WERI-Rb-1 (cell line): Measurements from ENCODE around the gene ECHS1.

Experiments
- DNase-seq: peaks from one replicate; pipeline ENCODE4 v3.0.0-alpha.2; 2020
- H3K27ac ChIP-seq: fragments of 250-450 bp; sonication (Bioruptor Pico); 2 replicates; pipeline ENCODE4 v1.5.1; 2020; ENCODE audit warnings: mild to moderate bottlenecking, moderate library complexity
- H3K27me3 ChIP-seq: fragments of 250-450 bp; sonication (Bioruptor Pico); 2 replicates; pipeline ENCODE4 v1.5.1; 2021; ENCODE audit warnings: mild to moderate bottlenecking, low read depth, moderate library complexity; ENCODE audit not compliant: insufficient read depth, severe bottlenecking
- H3K36me3 ChIP-seq: fragments of 250-450 bp; sonication (Bioruptor Pico); 2 replicates; pipeline ENCODE4 v1.5.1; 2020; ENCODE audit warnings: mild to moderate bottlenecking, moderate library complexity
- H3K4me3 ChIP-seq: 2 replicates; pipeline ENCODE4 v1.5.1; 2011; ENCODE audit warnings: low read depth, mild to moderate bottlenecking, control low read depth, low read length
- H3K9me3 ChIP-seq: fragments of 250-450 bp; sonication (Bioruptor Pico); 2 replicates; pipeline ENCODE4 v1.5.1; 2021; ENCODE audit warnings: mild to moderate bottlenecking, moderate library complexity; ENCODE audit not compliant: severe bottlenecking
- CTCF ChIP-seq: IDR thresholded peaks from 2 replicates; pipeline ENCODE4 v1.5.1; 2011; ENCODE audit warnings: low read depth, mild to moderate bottlenecking, control low read depth, inconsistent platforms, low read length

The ECHS1 gene

GRCh38 chr10:133373174-133374090, at the start of gene ECHS1:
Gene ECHS1 (minus strand): TSS chr10:133373354. CDS start chr10:133373333, 21 bp downstream.
- peak; percentile 95 for DNase-seq
- Histone ChIP-seq H3K27ac (peak within 1 kb of the TSS; percentile 80), H3K27me3 (no peaks in the 10 kb centered on the region), H3K36me3 (peaks cover 21% of the 10 kb centered on the region), H3K4me3 (peak within 1 kb of the TSS; percentile 57), H3K9me3 (no peaks in the 10 kb centered on the region)
- no peak for TF ChIP-seq CTCF

- Histone ChIP-seq H3K9me3 (no peaks in the 10 kb centered on the region), H3K27me3 (no peaks in the 10 kb centered on the region), H3K36me3 (peaks cover 4% of the 10 kb centered on the region), H3K4me3 (no peak overlapping the region), H3K27ac (no peak overlapping the region)
- no peak for DNase-seq
- no peak for TF ChIP-seq CTCF
Measured at GRCh38 chr10:133422223-133422806, 49.2 kb upstream of the ECHS1 start.

GRCh38 chr10:133421336-133422222, 48.4 kb upstream of the ECHS1 start:
- peaks cover 4% of the 10 kb centered on the region for H3K36me3 ChIP-seq
- TF ChIP-seq CTCF: no peak
- H3K4me3 ChIP-seq: no peak overlapping the region
- no peak for DNase-seq
- H3K27ac ChIP-seq: no peak overlapping the region
- H3K27me3 ChIP-seq: no peaks in the 10 kb centered on the region
- H3K9me3 ChIP-seq: no peaks in the 10 kb centered on the region

- Histone ChIP-seq H3K27me3 (no peaks in the 10 kb centered on the region), H3K4me3 (no peak overlapping the region), H3K27ac (no peak overlapping the region), H3K36me3 (peaks cover 9% of the 10 kb centered on the region), H3K9me3 (no peaks in the 10 kb centered on the region)
- no peak for DNase-seq
- TF ChIP-seq CTCF: no peak
Measured at GRCh38 chr10:133420579-133420978, 47.4 kb upstream of the ECHS1 start.

GRCh38 chr10:133420028-133420427, 46.9 kb upstream of the ECHS1 start:
- no peaks in the 10 kb centered on the region for H3K27me3 ChIP-seq
- no peak overlapping the region for H3K27ac ChIP-seq
- TF ChIP-seq CTCF: no peak
- peaks cover 4% of the 10 kb centered on the region for H3K9me3 ChIP-seq
- no peak overlapping the region for H3K4me3 ChIP-seq
- DNase-seq: no peak
- peaks cover 15% of the 10 kb centered on the region for H3K36me3 ChIP-seq
